ENCODE results near the gene PHYH.

Gene PHYH

GRCh38 chr10:13317474-13317873 lies 17.6 kb upstream of the PHYH start:
- no peak for DNase-seq (ENCODE audit: low spot score)
- TF ChIP-seq, protein P1, sequence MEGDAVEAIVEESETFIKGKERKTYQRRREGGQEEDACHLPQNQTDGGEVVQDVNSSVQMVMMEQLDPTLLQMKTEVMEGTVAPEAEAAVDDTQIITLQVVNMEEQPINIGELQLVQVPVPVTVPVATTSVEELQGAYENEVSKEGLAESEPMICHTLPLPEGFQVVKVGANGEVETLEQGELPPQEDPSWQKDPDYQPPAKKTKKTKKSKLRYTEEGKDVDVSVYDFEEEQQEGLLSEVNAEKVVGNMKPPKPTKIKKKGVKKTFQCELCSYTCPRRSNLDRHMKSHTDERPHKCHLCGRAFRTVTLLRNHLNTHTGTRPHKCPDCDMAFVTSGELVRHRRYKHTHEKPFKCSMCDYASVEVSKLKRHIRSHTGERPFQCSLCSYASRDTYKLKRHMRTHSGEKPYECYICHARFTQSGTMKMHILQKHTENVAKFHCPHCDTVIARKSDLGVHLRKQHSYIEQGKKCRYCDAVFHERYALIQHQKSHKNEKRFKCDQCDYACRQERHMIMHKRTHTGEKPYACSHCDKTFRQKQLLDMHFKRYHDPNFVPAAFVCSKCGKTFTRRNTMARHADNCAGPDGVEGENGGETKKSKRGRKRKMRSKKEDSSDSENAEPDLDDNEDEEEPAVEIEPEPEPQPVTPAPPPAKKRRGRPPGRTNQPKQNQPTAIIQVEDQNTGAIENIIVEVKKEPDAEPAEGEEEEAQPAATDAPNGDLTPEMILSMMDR (IDR thresholded peaks at IDR 0.05; ENCODE audit: extremely low read depth, missing control alignments): no peak

- DNase-seq (ENCODE audit: low spot score): no peak
- TF ChIP-seq, protein P1 (IDR thresholded peaks at IDR 0.05; ENCODE audit: extremely low read depth, missing control alignments): no peak
Observed at GRCh38 chr10:13316635-13317311, 16.9 kb upstream of the PHYH start.

DNA sequence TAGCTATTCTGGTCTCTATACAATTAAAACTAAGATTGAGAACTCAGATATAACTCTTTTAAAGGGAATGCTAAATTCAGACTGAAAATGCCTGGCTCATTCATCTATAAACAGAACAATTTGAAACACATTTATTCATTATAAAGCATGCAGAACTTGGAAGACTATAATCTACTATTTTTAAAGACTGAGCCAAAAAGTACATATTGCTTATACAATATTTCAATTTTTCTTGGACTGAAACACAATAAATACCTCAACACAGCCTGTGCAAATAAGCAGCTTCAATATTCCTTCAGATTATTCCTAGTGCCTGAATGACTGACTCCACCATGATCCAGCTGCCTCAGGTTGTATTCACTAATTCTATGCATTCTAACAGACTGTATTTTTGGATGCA lies 15.5 kb upstream of the PHYH start:
- TF ChIP-seq, protein P1 (IDR thresholded peaks at IDR 0.05; ENCODE audit: extremely low read depth, missing control alignments): no peak
- no peak for DNase-seq (ENCODE audit: low spot score)

DNA sequence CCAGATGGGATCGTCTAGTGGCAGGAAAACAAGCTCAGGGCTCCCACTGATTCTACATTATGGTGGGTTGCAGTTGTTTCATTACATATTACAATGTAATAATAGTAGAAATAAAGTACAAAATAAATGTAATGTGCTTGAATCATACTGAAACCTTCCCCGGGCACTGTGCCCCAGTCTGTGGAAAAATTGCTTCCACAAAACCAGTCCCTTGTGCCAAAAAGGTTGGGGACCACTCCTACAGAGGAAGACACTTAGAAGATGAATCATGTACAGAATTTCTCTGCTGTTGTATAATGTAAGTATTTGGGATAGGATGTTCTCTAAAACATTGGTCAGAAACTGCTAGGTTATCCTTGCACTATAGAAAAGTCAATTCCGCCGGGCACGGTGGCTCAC lies 11.3 kb upstream of the PHYH start:
- DNase-seq (ENCODE audit: low spot score): no peak
- TF ChIP-seq, protein P1 (IDR thresholded peaks at IDR 0.05; ENCODE audit: extremely low read depth, missing control alignments): no peak

- TF ChIP-seq, protein P1 (IDR thresholded peaks at IDR 0.05; ENCODE audit: extremely low read depth, missing control alignments): no peak
Observed at GRCh38 chr10:13310518-13311176, 10.8 kb upstream of the PHYH start.

DNA sequence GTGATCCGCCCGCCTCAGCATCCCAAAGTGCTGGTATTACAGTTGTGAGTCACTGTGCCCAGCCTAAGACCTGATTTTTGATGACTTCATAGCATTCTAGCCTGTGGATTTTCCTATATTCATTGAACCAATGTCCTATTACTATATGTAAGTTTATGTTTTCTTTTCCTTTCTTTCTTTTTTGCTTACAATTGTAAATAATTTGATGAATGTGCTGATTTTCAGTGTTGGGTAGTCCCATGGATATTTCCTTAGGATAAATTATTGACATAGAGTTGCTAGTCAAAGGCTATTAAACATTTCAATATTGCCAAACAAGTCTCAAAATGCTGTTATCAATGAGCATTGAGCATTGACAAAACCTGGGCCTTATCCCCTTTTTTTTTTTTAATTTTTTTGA lies 9.9 kb upstream of the PHYH start:
- DNase-seq (ENCODE audit: low spot score): no peak
- TF ChIP-seq, protein P1 (IDR thresholded peaks at IDR 0.05; ENCODE audit: extremely low read depth, missing control alignments): no peak

More at GRCh38 chr10:13310518-13311176, 10.8 kb upstream of the PHYH start:
- no peak for DNase-seq (ENCODE audit: low spot score)

DNA sequence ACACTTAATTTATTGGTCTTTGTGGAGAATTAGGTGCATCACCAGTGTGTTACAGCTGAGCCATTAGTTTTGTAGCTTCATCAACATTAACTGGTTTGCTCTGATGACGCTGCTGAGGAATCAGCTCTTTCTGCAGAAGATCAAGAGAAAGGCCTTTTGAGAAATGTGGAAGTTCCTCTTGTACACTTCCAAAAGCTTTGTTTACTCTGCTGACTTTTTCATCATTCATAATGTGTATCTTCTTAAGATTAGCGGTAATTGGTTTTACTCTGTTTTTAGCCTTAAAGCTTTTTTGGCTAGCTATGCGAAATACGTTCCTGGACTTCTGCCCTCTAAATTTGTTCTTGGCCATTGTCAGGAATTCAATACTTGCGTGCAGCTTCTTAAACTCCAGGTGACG lies 8.2 kb upstream of the PHYH start:
- TF ChIP-seq, protein P1 (IDR thresholded peaks at IDR 0.05; ENCODE audit: extremely low read depth, missing control alignments): no peak
- DNase-seq (ENCODE audit: low spot score): no peak
